NCI-H2107 (cell line): Measurements from ENCODE around the gene KNSTRN.

Experiments
- DNase-seq: peaks from one replicate; lab custom pipeline; 2025; lab: John Stamatoyannopoulos, UW

KNSTRN gene, protein sequence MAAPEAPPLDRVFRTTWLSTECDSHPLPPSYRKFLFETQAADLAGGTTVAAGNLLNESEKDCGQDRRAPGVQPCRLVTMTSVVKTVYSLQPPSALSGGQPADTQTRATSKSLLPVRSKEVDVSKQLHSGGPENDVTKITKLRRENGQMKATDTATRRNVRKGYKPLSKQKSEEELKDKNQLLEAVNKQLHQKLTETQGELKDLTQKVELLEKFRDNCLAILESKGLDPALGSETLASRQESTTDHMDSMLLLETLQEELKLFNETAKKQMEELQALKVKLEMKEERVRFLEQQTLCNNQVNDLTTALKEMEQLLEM

DNA sequence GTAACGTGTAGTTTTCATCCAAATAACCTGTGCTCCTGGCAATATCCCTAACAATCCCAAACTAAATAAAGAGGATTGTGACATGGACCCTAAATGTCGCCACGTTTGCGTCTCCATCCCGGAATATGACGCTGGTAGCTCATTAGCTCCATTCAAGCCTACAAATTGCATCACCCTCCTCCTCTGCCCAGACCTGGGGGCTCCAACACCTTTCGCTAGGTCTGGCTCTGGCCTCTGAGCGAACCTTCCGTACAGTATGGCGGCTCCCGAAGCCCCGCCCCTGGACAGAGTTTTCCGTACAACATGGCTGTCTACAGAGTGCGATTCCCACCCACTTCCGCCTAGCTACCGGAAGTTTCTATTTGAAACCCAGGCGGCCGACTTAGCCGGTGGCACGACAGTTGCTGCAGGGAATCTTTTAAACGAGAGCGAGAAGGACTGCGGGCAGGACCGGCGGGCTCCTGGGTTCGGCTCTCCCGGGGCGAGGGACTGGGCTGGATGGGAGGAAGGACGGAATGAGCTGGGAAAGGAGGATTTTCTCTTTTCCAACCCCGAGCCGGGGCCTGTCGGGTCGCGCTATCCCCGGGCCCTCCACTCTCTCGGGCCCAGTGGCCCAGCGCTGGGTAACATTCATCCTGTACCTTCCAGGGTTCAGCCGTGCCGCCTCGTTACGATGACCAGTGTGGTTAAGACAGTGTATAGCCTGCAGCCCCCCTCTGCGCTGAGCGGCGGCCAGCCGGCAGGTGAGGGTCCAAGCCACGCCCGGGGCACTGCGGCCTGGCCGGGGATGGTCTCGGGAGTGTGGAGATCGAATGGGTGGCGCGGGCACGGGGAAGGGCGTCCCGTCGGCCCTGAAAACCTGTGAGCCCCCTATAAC is at the start of gene KNSTRN:
TSS of gene KNSTRN (plus strand) at position 142 of the 877 bp plus-strand sequence. CDS start at position 257, 115 bp downstream.
- DNase-seq: peak; percentile 54

DNA sequence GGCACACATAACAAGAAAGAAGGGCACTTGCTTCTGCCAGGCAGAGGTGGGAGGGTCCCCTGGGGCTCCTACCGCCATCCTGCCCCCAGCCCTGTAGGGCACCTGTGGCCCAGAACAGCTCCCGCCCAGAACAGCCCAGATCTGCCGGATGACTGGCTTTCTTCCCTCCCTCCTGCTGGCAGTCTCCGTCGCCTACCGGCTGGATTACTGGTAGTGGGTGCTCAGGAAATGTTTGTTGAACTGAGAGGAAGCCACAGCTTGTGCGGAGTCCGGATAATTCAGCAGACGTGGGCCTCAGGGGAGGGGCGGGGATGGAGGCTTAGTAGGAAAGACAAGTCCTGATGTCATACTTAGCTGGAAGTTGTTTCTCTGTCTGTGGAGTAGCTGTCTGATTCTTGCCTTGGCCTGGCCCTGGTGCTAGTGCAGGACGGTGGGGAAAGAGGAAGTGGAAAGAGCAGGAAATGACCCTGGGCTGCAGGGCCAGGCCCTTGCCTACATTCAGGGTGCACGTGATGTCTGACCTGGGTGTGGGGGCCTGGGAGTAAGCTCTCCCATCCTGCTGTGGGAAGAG is 48.5 kb upstream of the KNSTRN start:
- no peak for DNase-seq

DNA sequence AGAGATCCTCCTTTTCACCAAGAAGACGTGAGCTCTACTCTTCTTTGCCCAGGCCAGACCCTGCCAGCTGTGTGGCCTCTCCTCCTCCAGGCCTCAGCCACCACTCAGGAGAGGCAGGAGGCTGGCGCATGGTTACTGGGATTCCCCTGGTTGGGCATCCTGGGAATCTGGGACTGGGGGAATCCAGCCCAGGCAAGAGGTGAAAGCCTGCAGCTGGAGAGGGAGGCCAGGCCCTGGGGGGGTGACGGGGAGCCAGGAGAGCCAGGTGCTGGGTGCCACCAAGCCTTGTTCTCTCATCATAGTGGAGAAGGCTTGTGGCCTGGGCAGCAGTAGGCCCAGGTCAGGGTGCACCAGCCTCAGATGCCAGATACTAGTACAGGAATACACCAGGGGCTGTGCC is 48.0 kb upstream of the KNSTRN start:
- no peak for DNase-seq

DNA sequence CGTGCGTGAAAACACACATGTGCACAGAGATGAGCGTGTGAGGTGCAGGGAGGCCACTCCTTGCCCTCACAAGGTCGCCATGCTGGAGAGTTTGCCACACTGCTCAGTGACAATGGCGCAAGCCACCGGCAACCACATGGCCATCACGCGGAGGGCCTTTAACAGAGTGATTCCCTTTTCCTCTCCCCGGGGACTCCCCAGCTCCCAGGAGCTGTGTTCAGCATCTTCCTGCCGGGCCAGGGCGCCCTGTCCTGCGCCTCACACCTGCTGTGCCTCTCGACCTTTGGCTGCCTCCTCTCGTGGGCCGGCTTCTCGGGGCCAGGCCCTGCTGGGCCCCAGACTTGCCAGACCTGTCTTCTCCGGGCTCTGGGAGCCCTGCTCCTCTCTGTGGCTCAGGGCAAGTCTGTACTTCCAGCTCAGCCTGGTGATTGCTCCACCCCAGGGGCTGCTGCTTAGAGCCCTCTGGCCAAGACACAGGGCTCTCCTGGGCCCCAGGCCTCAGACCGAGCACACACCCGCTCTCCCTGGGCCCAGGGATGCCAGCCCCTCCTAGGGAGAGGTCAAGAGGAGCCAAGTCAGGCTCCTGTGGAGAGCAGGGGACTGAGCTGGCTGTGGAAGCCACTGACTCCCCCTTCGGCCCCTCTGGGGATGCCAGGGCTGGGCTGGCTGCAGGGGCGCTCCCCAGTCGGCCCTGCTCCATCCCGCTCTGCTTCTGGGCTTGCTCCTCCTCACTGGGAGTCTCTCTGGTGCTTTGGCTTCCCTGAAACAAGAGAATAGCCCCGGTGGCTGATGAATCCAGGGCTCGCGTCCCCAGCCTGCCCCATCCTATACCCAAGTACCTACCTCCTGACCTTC is 47.4 kb upstream of the KNSTRN start:
- DNase-seq: no peak

DNA sequence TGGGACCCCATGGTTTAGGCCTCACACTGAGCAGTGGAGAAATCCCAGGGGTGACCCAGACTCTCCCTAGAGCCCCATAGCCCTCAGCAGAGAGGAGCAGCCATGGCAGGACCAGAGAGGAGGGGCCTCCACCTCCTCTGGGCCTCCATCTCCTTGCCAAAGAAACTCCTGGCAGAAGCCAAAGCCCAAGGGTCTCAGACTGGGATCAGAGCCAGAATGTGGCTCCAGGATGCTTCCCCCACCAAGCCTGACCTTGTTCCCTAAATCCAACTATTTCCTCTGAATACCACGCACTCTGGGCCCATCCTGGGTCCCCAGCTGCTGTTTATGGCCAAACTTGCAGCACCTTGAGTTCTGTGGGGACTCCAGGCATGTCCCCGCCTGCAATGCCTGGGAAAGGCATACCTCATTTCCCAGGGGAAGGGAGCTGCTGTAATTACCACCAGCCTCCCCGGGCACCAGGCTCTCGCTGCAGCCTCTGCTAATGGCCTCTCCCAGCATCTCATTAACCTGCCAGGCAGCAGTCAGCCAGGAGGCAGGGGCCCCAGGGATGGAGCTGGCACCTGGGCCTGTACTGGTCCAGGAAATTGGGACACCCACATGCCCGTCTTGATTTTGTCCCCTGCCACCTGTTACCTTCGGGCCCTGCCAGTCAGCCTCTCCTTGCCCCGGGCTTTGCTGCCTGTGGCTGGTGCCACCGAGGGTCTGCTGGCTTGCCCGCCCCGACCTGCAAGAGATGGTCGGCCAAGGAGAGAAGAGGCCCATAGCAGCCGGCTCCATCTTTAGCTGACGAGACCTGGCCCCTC is 46.4 kb upstream of the KNSTRN start:
- DNase-seq: peak; percentile 29

DNA sequence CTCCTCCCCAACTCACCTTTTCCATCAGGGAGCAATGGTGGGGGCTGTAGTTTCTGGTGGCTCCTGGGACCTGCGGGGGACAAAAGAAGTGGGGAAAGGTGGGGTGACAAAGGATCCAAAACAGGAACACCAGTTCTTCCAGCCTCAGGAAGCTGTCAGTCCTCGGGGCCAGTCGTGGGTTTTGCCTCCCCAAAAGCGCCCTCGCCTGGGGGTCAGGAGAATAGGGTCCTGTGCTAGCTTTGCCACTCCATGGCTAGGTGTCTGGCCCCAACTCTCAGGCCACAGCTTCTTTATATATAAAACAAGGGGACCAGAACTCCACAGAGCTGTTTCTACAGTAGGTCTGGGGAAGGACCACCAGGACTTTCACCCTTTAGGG is 45.8 kb upstream of the KNSTRN start:
- no peak for DNase-seq

DNA sequence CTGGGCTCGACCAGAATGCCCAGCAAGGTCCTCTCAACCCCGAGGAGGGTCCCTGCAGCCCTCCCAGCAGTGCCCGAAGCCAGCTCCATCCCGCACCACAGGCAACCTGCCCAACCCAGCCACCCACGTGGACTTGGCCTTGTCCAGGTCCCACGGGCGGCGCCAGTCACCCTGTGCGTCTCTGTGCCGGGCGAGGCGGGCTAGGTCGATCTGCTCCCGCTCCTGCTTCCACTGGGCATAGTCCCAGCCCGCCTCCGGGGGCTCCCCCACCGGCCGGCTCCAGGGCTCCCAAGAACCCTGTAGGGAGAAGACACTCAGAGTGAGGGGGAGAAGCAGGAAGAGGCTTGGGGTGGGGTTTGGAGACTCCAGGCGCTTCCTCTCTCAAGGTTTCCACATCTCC is 44.9 kb upstream of the KNSTRN start:
- no peak for DNase-seq

DNA sequence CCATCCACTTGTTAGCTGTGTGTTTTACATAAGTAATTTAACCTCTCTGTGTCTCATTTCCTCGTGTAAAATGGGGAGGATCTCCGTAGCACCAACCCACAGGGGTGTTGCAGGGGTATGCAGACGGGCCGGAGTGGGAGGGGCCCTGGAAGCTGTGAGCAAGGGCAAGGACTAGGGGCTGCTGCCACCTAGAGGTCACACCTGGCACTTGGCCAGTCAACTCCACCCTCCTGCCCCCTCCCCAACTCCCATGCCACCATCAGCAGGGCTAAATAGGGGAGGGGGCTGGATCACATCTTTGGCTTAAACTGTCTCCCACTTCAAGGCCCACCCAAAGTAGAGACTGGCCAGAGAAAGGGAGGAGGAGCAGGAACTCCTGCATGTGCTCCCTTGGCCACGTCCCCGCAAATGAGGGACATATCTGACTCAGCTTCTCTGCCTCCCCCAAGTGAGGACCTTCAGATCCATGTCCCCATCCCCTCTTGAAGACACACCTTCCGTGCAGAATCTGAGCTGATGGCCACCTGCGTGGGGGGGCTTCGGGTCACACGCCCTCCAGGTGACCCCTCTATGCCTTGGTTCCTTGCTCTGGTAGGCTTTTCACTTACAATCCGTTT is 44.4 kb upstream of the KNSTRN start:
- peak; percentile 20 for DNase-seq

DNA sequence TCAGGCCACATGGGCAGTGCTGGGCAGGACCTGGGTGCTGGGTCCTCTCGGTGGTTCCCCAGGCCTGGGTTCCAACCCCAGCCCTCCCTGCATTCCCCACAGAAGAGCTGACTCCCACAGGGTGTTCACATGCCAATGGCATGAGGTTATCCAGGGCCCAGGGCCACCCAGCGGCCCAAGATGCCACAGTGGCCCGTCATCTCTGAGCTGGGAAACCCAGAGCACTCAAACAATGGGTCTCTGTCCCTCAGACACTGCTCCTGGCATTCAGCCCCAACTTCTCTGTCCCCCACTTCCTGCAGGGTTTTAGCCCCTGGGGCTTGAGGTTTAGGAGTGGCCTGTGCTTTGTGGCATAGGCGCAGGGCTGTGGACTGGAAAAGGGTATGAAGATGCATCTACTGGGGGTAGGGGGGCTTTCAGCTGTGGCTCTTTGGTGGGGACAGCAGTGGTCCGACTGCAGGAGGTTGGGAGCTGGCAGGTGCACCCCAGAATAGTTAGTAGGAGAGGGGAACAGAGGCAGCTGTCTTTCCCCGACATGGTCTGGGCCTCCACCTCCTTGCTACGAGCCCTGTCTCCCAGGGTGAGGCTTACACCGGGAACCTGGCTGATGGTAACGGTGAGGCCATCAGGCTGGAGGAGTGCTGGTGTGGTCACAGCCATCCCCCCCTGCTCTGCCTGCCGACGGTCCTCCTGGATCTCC is 43.5 kb upstream of the KNSTRN start:
- DNase-seq: no peak

DNA sequence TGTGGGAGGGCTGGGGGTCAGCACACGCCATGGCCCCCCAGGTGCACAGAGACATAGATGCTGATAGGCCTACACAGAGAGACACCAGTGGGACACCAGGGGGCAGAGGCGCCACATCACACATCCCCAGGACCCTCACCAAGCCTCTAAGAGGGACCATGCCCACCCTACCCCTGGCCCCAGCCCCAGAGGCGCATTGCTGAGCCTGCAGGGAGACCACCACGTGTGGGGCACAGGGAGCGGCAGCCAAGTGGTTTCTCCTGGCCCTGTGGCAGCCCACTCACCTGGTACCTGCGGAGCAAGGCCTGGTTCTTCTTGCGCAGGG is 42.9 kb upstream of the KNSTRN start:
- no peak for DNase-seq

DNA sequence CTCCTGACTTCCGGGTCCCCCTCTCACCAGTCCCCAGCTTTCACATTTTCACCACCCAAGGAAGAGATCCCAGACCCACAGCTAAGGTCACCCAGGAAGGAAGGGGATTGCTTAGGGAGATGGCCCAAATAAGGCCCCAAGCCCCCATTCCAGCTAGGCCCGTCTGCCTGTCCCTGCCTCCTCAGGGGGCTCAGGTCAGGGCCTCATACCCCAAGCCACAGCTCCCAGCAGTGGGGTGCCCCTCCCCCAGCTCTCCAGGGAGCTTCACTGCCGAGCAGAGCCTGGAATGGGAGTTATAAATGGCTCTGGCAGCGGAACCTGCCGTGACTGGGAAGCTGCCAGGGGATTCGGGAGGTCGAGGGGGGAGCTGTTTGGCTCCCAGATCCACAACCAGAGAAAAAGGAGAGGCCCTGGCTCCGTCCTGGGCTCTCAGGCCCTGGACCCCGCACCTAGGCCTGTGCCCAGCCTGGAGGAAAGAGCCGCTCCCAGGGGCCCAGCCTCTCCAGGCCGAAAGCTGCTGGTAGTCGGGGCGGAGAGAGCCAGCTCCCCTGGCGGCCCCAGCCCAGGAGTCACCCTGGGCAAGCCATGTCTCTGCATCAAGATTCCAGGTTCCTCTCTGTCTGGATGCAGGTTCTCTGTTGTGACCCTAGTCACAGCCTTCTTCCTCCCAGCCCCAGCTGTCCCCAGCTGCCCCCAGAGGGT is 42.3 kb upstream of the KNSTRN start:
- no peak for DNase-seq

DNA sequence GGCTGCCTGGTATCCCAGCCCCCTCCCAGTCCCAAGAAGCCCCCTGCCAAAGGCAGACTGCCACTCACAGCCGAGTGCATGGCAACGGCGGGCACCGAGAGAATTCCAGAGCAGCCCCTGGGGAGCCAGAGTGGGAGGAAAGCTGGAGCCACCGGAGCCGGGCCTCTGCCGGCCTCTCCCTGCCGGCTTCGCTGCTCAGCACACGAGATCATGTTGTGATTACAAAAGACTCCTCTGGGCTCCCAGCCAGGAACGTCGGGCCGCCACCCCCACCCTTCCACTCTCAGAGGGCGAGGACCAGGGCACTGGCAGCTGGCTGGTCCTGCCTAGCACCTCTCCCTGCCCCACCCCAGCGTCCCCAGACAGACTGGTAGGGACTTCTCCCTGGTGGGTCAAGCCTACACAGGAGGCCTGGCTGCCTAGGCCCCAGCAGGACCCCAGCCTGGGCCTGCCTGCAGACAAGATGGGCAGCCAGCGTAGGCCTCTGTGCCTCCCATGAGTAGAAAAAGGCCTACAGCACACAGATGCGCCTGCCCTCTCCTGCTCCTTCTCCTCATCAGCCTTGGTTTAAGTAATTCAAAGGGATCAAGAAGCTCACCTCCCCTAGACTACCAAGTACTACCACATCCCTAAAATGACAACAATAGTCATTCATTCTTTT is 41.7 kb upstream of the KNSTRN start, which contains the start of gene CCDC9B:
TSS of gene CCDC9B (minus strand) at position 200 of the 661 bp plus-strand sequence. CDS start at position 80, 120 bp downstream.
- peak; percentile 40 for DNase-seq

DNA sequence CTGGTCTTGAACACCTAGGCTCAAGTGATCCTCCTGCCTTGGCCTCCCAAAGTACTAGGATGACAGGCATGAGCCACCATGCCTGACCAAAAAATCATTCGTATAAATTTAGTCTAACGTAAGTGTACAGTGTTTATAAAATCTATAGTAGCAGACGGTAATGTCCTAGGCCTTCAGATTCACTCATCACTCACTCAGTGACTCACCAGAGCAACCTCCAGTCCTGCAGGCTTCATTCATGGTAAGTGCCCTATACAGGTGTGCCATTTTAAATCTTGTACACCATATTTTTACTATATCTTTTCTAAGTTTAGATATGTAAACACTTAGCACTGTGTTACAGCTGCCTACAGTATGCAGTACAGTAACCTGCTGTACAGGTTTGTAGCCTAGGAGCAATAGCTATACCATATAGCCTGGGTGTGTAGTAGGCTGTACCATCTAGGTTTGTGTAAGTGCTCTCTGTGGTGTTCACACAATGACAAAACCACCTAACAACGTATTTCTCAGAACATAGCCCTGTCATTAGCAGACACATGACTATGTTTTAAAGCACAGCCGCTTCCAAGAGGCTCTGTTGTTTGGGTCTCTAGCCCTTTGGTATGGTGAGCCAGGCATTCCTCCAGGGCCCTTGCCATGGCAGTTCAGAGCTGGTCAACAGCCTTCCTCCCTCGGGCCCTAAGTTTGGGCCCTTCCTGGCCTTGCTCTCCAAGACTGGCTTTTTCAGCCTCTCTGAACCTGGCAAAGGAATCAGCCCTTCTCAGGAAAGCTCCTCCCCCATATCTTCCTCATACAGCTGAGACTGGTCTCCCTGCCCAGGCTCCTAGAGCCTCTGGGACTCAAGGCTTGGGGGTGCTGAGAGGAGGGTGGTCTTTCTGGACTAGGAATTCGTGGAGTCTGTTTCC is 39.9 kb upstream of the KNSTRN start:
- DNase-seq: no peak

DNA sequence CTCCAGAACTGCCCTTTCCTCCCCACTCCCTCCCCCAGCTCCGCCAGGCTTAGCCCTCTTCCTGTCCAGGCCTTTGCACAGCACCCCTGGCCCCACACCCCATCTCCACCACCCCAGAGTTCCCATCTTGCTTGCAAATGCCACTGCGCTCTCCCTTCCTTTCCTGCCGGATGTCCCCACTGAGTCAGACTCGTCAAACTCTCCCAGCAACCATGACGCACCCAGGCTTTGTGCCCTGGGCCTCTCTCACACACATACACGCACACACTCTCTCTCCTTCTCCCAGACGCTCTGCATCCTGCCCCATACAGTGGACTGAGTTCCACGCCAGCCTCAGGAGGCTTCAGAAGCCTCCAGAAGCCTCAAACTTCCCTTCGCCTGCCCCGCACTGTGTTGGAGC is 39.0 kb upstream of the KNSTRN start:
- DNase-seq: no peak

DNA sequence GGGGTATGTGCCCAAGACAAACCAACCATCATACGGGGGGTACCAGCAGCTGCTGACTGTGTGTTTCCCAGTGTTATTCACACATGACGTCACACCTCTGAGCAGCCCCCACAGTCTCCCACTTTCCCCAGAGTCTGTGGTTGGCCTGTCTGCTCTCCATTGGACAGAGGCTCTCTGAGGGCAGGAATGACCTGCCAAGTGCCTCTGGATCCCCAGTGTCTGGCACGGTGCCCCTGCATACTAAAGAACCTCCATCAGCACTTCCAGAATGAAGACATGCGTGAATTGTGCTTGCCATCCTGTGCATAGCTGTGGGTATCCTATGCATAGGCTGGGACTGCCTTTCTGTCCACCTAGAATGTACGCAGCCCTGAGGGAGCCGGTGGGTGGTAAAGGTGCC is 38.3 kb upstream of the KNSTRN start:
- no peak for DNase-seq

DNA sequence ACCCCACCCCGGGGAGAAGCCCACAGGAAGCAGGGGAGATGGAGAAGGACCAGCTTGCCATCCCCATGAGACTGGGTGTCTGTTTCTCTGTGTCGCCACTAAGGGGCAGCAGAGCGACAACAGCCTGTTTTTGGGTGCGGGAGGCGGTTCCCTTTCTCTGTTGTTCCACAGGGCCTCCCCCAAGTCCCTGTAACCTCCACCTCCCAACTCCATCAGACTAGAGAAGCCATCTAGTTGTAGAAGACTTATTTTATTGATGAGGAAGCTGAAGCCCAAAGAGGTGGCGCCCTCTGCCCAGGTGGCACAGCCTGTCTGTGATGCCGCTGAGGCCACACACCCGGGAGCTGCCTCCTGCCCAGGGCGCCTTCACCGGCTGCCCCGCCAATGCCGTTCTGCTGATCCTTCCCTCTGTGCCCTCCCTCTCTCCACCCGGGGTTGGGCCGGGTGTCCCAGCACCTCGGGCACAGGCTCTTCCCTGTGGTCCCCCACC is 37.8 kb upstream of the KNSTRN start:
- DNase-seq: no peak

DNA sequence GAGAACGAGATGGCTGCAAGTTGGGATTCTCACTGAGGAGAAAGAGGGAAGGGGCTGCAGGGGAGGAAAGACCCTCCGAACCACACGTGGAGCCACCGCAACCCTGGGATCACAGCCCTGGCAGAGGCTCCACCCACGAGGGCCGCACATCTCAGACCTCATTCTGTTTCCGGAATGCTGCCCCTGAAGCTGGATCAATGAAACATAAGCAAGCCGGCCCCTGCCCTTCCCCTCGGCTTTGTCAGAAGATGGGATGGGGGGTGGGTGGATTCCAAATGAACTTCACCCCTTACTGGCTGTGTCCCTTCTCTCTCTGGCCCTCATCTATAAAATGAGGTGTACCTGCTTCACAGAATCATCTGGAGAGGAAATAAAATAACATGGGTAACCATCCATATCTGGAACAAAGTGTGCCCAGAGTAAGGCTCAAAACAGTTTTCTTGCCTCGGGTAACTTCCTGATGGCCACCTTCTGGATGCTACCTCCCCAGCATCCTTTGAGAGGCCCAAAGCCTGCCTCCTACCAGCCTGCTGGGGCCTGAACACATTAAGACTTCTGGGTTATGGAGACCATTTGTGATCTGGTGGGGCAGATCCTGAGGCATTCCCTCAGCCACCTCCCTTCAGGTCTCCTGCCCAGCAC is 37.2 kb upstream of the KNSTRN start:
- DNase-seq: no peak
